Heart right ventricle (tissue), 16 donors: ENCODE data around the gene TEX101. TPM values are rescaled to one million over a fixed set of nuclear protein-coding genes. Genes with fewer than 3 reads are reported as not detected.
"Not testable (repeated sequence)": the region's sequence is repeated elsewhere in the genome, so short reads cannot be mapped to it uniquely, and the experiment has no call there.

Source experiments
- ATAC-seq, 8 donors: fragments of 200-7000 bp; cut with Tn5 transposase; one replicate each; pipeline ENCODE4 v1.9.1; 2020; ENCODE audit warnings: mild to moderate bottlenecking in 8 of 8, moderate library complexity in 8 of 8, moderate number of reproducible peaks in 1 of 8
- DNase-seq, 2 donors: peaks; one replicate each; pipeline ENCODE4 v3.0.0-alpha.2; 2020
- H3K27ac ChIP-seq, 10 donors: fragments of 200-600 bp; sonication (generic) in 2 of 10; one replicate each; pipeline versions ENCODE4 v1.5.0 to v1.8.0; 2020 to 2022; ENCODE audit warnings: mild to moderate bottlenecking in 3 of 10
- H3K27me3 ChIP-seq, 7 donors: fragments of 200-600 bp; one replicate each; pipeline ENCODE4 v1.8.0; 2021 to 2022; ENCODE audit warnings: mild to moderate bottlenecking in 2 of 7
- H3K36me3 ChIP-seq, 9 donors: fragments of 200-600 bp; sonication (generic) in 1 of 9; one replicate each; pipeline versions ENCODE4 v1.5.0 to v1.8.0; 2020 to 2022; ENCODE audit warnings: mild to moderate bottlenecking in 2 of 9
- H3K4me1 ChIP-seq, 9 donors: fragments of 200-600 bp; sonication (generic) in 1 of 9; one replicate each; pipeline versions ENCODE4 v1.5.0 to v1.8.0; 2020 to 2022; ENCODE audit warnings: mild to moderate bottlenecking in 4 of 9
- H3K4me3 ChIP-seq, 10 donors: fragments of 200-600 bp; sonication (generic) in 2 of 10; one replicate each; pipeline versions ENCODE4 v1.5.0 to v1.8.0; 2020 to 2022; ENCODE audit warnings: mild to moderate bottlenecking in 7 of 10, moderate library complexity in 2 of 10
- H3K9me3 ChIP-seq, 11 donors: fragments of 200-600 bp in 10 of 11; sonication (generic) in 2 of 11; one replicate each; pipeline versions ENCODE4 v1.5.0 to v1.8.0; 2013 to 2022; ENCODE audit warnings: mild to moderate bottlenecking in 2 of 11, control low read depth in 1 of 11, moderate library complexity in 1 of 11
- WGBS, 2 donors: extraction: QIAGEN DNeasy Blood & Tissue Kit; methylation state at CpG; one replicate each; pipeline ENCODE4 v1.1.7; 2013; ENCODE audit warnings: inconsistent platforms in 1 of 2; 5-methylcytosine and 5-hydroxymethylcytosine counted together
- intact Hi-C, 10 donors: fragments of 100-400 bp; cut with DNase I; formaldehyde crosslinking; loops; one replicate each; pipeline versions ENCODE4 v1.11.1 to v1.14.2; 2022
- polyA plus RNA-seq, 2 donors: library from polyadenylated mRNA; stranded (reverse); fragments of 200-250 nt; gene quantifications; one replicate each; pipeline ENCODE4 v1.2.3, GENCODE V29; 2013
- total RNA-seq, 10 donors: library from RNA; stranded (reverse); fragmentation: NEBNext Ultra II Directional in 3 of 10; extraction: Animal tissue kit (Norgen Biotek cat#: 25700) in 3 of 10; gene quantifications; one replicate each; pipeline versions ENCODE4 v1.2.1 to v1.2.4, GENCODE V29; 2021 to 2023
- TF ChIP-seq, protein P1 (sequence below), 9 donors: fragments of 200-600 bp; sonication (generic) in 2 of 9; IDR thresholded peaks; one replicate each; pipeline versions ENCODE4 v1.5.0 to v1.8.0; 2021 to 2022; ENCODE audit warnings: antibody characterized with exemption in 9 of 9, mild to moderate bottlenecking in 5 of 9, moderate library complexity in 1 of 9
- donor health status: Arrhythmogenic right ventricular cardiomyopathy.
- donor health status: ischemic (EF 13 %, LVEDD 7.1; RV severe dilation, severe dysfunction).
- donor health status: healthy with polysubstance abuse.
- donor health status: DM: no; HTN: yes; CAD: no.
- donor health status: DM: no; HTN: no; CAD: no.
- donor health status: ischemic (EF 25% LVEDD 6.9; RV normal size, moderate dysfunction).
- donor health status: ischemic (EF 25% LVEDD 5.7; RV mildly dilated, moderate dysfunction).
- donor health status: healthy.
- donor health status: DM: yes; HTN: yes; CAD: no.
- donor health status: Ischemic cardiomyopathy.
- donor health status: ischemic (EF 35%, LVEDD 5.7; RV mildly dilated, moderate dysfunction).
- donor health status: nonischemic (EF 11% LVEDD 7.7; RV severe dilation, severe dysfunction).
- donor health status: DM: yes; HTN: yes; CAD: no.
- donor health status: PGD.
- donor health status: ischemic (EF 29% LVEDD 5.4; RV normal size, mild dysfunction).
- donor health status: nonischemic (EF 23%, LVEDD 6.1; RV moderate dilation, normal function).

TEX101 gene
- total and polyA plus RNA-seq, 12 donors = not detected

DNA sequence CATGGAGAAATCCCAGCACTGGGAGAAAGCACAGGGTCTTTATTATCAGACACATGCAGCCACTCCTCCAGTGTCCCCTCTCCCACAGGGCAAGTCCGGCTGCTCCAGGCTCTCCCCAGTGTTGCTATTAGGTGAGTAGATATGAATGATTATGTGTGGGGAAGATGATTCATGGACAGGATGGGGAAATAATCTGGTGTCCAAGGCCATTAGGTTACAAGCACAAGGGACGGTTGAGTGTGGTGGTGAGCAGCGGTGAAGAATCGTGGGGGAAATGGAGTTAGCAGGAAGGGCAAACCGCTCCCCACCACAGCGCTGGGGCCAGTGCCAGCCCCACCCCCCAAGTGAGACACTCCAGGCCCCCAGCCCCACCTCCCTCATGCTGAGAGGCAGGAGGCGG is 42.2 kb upstream of the TEX101 start:
- ATAC-seq = no peak
- intact Hi-C loops = no loop called here
- 65 to 67% methylated on average over 7 of the region's 7 CpGs for whole genome bisulfite sequencing, 2 donors

DNA sequence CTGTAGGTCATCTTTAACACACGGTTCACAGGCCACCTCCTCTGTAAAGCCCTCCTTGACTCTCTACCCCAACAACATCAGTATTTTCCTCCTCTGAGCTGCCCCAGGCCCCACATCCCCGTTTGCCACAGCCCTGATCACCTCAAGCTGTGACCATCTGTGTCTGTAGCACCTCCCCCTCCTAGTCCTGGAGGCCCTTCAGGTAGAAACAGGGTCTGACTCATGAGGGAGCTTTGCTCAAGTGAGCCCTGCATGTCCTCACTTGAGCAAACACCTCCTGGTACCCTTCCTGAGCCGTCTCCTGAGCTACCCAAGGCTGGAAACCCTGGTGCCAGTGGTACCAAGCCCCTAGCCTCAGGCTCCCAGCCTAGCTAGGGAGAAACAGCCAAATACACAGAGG is 37.1 kb upstream of the TEX101 start:
- intact Hi-C loops, ATAC-seq, H3K4me1 ChIP-seq, H3K4me3 ChIP-seq, H3K27ac ChIP-seq, H3K9me3 ChIP-seq, H3K36me3 ChIP-seq, DNase-seq: not testable (repeated sequence)
- peaks cover 0 to 25% (median 15%) of the 10 kb centered on the region in 7 donors for H3K27me3 ChIP-seq
- WGBS, 2 donors = no CpG with 5 or more reads among the region's 3 CpGs

More for the DNA sequence above, 42.2 kb upstream of the TEX101 start:
- no peaks in the 10 kb centered on the region for H3K9me3 ChIP-seq
- H3K4me1 ChIP-seq = no peaks in the 10 kb centered on the region
- no peak for DNase-seq
- peaks cover 0 to 25% (median 0%) of the 10 kb centered on the region in 7 donors for H3K27me3 ChIP-seq
- H3K27ac ChIP-seq = no peak overlapping the region
- TF ChIP-seq, protein P1, sequence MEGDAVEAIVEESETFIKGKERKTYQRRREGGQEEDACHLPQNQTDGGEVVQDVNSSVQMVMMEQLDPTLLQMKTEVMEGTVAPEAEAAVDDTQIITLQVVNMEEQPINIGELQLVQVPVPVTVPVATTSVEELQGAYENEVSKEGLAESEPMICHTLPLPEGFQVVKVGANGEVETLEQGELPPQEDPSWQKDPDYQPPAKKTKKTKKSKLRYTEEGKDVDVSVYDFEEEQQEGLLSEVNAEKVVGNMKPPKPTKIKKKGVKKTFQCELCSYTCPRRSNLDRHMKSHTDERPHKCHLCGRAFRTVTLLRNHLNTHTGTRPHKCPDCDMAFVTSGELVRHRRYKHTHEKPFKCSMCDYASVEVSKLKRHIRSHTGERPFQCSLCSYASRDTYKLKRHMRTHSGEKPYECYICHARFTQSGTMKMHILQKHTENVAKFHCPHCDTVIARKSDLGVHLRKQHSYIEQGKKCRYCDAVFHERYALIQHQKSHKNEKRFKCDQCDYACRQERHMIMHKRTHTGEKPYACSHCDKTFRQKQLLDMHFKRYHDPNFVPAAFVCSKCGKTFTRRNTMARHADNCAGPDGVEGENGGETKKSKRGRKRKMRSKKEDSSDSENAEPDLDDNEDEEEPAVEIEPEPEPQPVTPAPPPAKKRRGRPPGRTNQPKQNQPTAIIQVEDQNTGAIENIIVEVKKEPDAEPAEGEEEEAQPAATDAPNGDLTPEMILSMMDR (IDR thresholded peaks at IDR 0.05) = no peak
- H3K36me3 ChIP-seq = no peaks in the 10 kb centered on the region
- no peak overlapping the region for H3K4me3 ChIP-seq

DNA sequence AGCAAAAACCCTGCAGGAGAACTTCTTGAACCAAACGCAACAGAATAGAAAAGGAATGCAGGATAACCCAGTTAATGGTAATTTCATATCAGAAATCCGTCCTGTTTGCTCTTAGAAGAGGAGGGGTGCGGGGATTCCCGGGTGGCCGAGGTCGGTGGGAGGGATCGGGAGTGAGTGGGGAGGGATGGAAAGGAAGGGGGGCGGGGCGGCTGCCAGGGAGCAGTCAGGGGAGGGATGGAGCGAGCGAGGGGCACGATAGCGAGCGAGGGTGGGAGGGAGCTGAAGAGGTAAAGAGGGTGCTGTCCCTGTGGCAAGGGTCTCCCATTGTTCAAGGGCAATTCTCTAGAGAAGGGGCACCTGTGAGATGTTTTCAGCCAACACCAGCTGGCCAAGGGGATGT is 34.7 kb upstream of the TEX101 start:
- H3K27me3 ChIP-seq = peaks cover 0 to 18% (median 15%) of the 10 kb centered on the region in 7 donors
- no peak overlapping the region for H3K4me3 ChIP-seq
- H3K9me3 ChIP-seq = no peaks in the 10 kb centered on the region
- 39 to 41% methylated on average over 14 of the region's 14 CpGs for WGBS, 2 donors
- H3K36me3 ChIP-seq = no peaks in the 10 kb centered on the region
- intact Hi-C loops = no loop called here
- no peaks in the 10 kb centered on the region for H3K4me1 ChIP-seq
- no peak for DNase-seq
- H3K27ac ChIP-seq = no peak overlapping the region
- ATAC-seq = no peak
- TF ChIP-seq, protein P1 (IDR thresholded peaks at IDR 0.05) = no peak

DNA sequence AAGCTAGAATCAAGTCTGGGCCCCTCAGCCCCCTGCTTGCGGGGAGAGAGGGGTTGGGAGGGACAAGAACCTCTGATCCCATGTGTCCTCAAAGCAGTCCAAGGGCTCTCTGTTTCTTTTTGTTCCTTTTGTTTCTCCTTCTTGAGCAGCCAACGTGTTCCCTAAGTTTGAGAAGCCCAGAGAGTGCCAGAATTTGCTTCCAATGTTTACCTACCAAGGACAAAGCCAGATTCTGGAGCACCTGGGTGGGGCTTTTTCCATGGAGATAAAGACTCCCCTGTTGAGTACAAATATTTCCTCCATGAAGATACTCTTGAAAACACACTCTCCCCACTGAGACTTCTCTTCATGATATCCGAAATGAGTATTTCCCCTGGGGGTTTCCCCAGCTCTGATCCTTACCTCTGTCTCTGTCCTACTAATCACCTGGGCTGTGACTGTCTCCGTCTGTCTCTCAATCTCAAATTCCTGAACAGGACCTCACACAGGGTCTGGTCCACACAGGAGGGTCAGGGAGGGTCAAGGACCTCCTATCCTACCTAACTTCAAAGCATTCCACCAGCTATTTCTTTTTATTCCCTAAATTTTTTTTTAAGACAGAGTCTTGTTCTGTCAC is 33.8 kb upstream of the TEX101 start:
- ATAC-seq = no peak
- no peak for DNase-seq
- intact Hi-C loops = no loop called here
- no peak overlapping the region for H3K27ac ChIP-seq
- H3K9me3 ChIP-seq = peaks cover 0 to 3% (median 0%) of the 10 kb centered on the region in 11 donors
- H3K4me1 ChIP-seq = no peaks in the 10 kb centered on the region
- peaks cover 0 to 18% (median 15%) of the 10 kb centered on the region in 7 donors for H3K27me3 ChIP-seq
- TF ChIP-seq, protein P1 (IDR thresholded peaks at IDR 0.05) = no peak
- WGBS, 2 donors = 43% methylated on average over 4 of the region's 4 CpGs
- H3K4me3 ChIP-seq = no peak overlapping the region
- H3K36me3 ChIP-seq = no peaks in the 10 kb centered on the region

DNA sequence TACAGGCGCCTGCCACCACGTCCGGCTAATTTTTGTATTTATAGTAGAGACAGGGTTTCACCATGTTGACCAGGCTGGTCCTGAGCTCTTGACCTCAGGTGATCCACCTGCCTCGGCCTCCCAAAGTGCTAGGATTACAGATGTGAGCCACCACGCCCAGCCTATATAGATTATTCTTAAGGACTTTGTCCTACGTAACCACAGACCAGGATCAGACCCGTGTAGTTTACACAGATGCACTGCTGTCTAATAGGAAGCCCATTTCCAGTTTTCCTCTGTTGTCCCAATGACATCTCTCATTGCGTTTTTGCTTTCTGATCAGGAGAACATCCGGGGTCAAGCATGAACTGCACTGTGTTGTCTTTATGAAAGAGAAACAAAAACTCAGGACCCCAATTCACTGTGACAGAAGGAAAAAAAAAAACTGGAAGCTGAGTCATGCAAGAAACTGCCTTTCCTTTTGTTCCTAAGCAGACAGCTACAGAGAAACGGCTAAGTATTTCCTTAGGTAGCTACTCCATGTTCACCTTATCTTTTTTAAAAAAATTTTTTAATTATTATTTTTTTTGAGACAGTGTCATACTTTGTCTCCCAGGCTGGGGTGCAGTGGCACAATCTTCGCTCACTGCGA is 32.0 kb upstream of the TEX101 start:
- H3K9me3 ChIP-seq, H3K4me1 ChIP-seq, ATAC-seq, H3K36me3 ChIP-seq, intact Hi-C loops, H3K27ac ChIP-seq, DNase-seq, H3K4me3 ChIP-seq: not testable (repeated sequence)
- WGBS, 2 donors = 64 to 72% methylated on average over 12 of the region's 12 CpGs
- H3K27me3 ChIP-seq = peaks cover 0 to 18% (median 15%) of the 10 kb centered on the region in 7 donors

DNA sequence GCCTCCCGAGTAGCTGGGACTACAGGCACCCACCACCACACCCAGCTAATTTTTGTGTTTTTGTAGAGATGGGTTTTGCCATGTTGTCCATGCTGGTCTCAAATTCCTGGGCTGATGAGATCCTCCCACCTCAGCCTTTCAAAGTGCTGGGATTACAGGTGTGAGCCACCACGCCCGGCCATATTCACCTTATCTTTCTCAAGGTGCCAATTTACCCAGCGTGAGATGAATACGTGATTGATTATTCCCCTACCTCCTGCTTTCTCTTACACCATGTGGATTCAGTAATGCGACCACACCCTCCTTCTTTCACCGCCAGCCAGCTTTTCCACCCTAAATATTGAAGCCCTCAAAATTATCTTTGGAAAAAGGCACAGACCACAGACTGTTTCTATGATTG is 31.4 kb upstream of the TEX101 start:
- 54 to 62% methylated on average over 7 of the region's 7 CpGs for WGBS, 2 donors
- H3K9me3 ChIP-seq, H3K4me1 ChIP-seq, H3K36me3 ChIP-seq, H3K27ac ChIP-seq, H3K4me3 ChIP-seq, ATAC-seq, DNase-seq, intact Hi-C loops: not testable (repeated sequence)
- H3K27me3 ChIP-seq = peaks cover 0 to 18% (median 15%) of the 10 kb centered on the region in 7 donors

DNA sequence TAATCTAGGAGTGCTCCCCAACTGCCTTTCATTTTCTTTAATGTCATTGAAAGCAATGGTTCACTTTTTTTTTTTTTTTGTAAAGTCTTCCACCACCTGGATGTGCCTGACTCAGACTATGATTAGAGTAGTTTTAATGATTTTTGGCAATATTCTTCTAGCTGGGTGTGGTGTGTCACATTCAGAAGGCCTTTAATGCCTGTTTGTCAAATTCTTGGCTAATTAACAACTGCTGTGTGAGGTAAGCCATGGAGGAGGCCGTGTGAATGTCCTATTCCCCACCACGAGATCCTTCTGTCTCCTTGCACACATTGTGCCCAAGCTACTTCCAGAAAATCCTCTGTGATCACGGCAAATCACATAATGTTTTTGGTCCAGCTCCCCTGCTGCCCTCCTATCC is 30.9 kb upstream of the TEX101 start:
- H3K4me1 ChIP-seq, H3K9me3 ChIP-seq, intact Hi-C loops, H3K4me3 ChIP-seq, ATAC-seq, H3K36me3 ChIP-seq, DNase-seq, H3K27ac ChIP-seq: not testable (repeated sequence)
- H3K27me3 ChIP-seq = peaks cover 0 to 18% (median 15%) of the 10 kb centered on the region in 7 donors
- WGBS, 2 donors = 46 to 52% methylated on average over 3 of the region's 3 CpGs

DNA sequence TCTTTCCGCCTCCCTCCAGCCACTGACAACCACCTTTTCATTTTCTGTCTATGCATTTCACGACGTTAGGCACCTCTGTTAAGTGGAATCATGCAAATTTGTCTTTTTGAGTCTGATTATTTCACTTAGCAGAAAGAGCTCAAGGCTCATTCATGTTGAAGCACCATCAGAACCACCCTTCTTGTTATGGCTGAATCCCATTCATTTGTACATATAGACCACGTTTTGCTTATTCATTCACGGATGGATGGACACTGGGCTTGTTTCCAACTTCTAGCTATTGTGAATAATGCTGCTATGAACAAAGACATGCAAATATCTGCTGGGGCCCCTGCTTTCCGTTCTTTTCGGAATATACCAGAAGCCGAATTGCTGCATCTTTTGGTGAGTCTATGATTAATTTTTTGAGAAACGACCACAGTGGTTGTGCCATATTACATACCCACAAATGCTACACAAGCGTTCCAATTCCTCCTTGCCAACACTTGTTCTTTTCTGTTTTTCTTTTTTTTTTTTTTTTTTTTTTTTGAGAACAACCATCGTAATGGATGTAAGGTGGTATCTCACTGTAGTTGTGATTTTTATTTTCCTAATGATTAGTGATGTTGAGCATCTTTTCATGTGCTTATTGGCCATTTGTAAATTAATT is 23.7 kb upstream of the TEX101 start:
- H3K4me3 ChIP-seq, H3K9me3 ChIP-seq, DNase-seq, H3K36me3 ChIP-seq, intact Hi-C loops, H3K4me1 ChIP-seq, H3K27ac ChIP-seq, ATAC-seq: not testable (repeated sequence)
- 82 to 85% methylated on average over 11 of the region's 11 CpGs for WGBS, 2 donors
- H3K27me3 ChIP-seq = peaks cover 0 to 23% (median 10%) of the 10 kb centered on the region in 7 donors
